ENCODE data around the gene PLCL2.
"Not testable (repeated sequence)": the region's sequence is repeated elsewhere in the genome, so short reads cannot be mapped to it uniquely, and the experiment has no call there.

Gene PLCL2

GRCh38 chr3:16978234-16978920 lies 93.6 kb downstream of the PLCL2 start:
- no peak for DNase-seq

GRCh38 chr3:16978921-16979271 lies 94.1 kb downstream of the PLCL2 start:
- no peak for DNase-seq

- not testable (repeated sequence) for DNase-seq
Measured at GRCh38 chr3:16979769-16980515, 95.2 kb downstream of the PLCL2 start.

GRCh38 chr3:16980526-16980925 lies 95.8 kb downstream of the PLCL2 start:
- DNase-seq, result not testable (repeated sequence)

GRCh38 chr3:16982460-16982859 lies 97.7 kb downstream of the PLCL2 start:
- no peak for DNase-seq

GRCh38 chr3:16985608-16986007 lies 100.9 kb downstream of the PLCL2 start:
- no peak for DNase-seq

- no peak for DNase-seq
Measured at GRCh38 chr3:16987141-16987540, 102.4 kb downstream of the PLCL2 start.

GRCh38 chr3:16990163-16990562 lies 105.4 kb downstream of the PLCL2 start:
- no peak for DNase-seq

GRCh38 chr3:16992198-16992597 lies 107.4 kb downstream of the PLCL2 start:
- DNase-seq, result no peak

GRCh38 chr3:16993227-16993626 lies 108.5 kb downstream of the PLCL2 start:
- DNase-seq, result no peak

- DNase-seq, result no peak
Measured at GRCh38 chr3:16994854-16995525, 110.2 kb downstream of the PLCL2 start.

GRCh38 chr3:16995601-16996000 lies 110.8 kb downstream of the PLCL2 start:
- no peak for DNase-seq

GRCh38 chr3:16998236-16998923 lies 113.6 kb downstream of the PLCL2 start:
- no peak for DNase-seq

- DNase-seq, result no peak
Measured at GRCh38 chr3:16999161-16999560, 114.4 kb downstream of the PLCL2 start.

GRCh38 chr3:16999871-17000270 lies 115.1 kb downstream of the PLCL2 start:
- DNase-seq, result no peak

GRCh38 chr3:17003457-17003856 lies 118.7 kb downstream of the PLCL2 start:
- DNase-seq, result no peak

GRCh38 chr3:17006132-17006852 lies 121.5 kb downstream of the PLCL2 start:
- no peak for DNase-seq

GRCh38 chr3:17007284-17007683 lies 122.5 kb downstream of the PLCL2 start:
- no peak for DNase-seq

GRCh38 chr3:17009826-17010225 lies 125.1 kb downstream of the PLCL2 start:
- DNase-seq, result no peak

GRCh38 chr3:17011728-17012338 lies 127.1 kb downstream of the PLCL2 start:
- DNase-seq, result no peak

GRCh38 chr3:17013050-17013449 lies 128.3 kb downstream of the PLCL2 start:
- DNase-seq, result no peak

- no peak for DNase-seq
Measured at GRCh38 chr3:17013571-17013970, 128.8 kb downstream of the PLCL2 start.
